ENCODE data around the gene PTPRG. TPM values are rescaled to one million over a fixed set of nuclear protein-coding genes. Genes with fewer than 3 reads are reported as not detected.

The PTPRG gene
- total and polyA plus RNA-seq, 2 experiments from 2014 or later: 24.4 to 131 TPM

- H3K4me2 ChIP-seq: no peak overlapping the region
- DNase-seq (ENCODE audit: low spot score) (peak; percentile 90), ATAC-seq (peak; percentile 68)
- no peak overlapping the region for H3K27ac ChIP-seq (ENCODE audit: low read depth)
- TF ChIP-seq ZNF462 (CRISPR knock-in tag; IDR thresholded peaks at IDR 0.05) (0 out of 2 replicates have a peak, but pooled peaks have one; percentile 3), CTCF (conservative IDR thresholded peaks at IDR 0.05; ENCODE audit: low read depth in 2 of 2) (peak; percentile 84 to 87), ETS1 (IDR thresholded peaks at IDR 0.05) (no peak)
- Mint-ChIP-seq H3K9me3 (no peaks in the 10 kb centered on the region), H3K4me1 (peaks cover 30% of the 10 kb centered on the region), H3K4me3 (no peak overlapping the region), H3K27ac (0 out of 2 replicates have a peak overlapping the region, but pooled peaks have one; percentile 39), H3K36me3 (ENCODE audit: low read depth) (peaks cover 53% of the 10 kb centered on the region), H3K27me3 (ENCODE audit: insufficient read depth, low read depth, poor library complexity) (peaks cover 7% of the 10 kb centered on the region)
- no peaks in the 10 kb centered on the region; the same call in 1 of the 2 replicates for H4K20me1 ChIP-seq (replicated peaks; ENCODE audit: insufficient read depth)
- peaks cover 3% of the 10 kb centered on the region; the same call in 1 of the 2 replicates for H3K36me3 ChIP-seq (ENCODE audit: insufficient read depth)
- no peak overlapping the region for H3K4me3 ChIP-seq
- no peaks in the 10 kb centered on the region for H3K9me2 ChIP-seq (ENCODE audit: insufficient read depth)
- no peak overlapping the region for H2AFZ ChIP-seq
- H3K27me3 ChIP-seq (ENCODE audit: insufficient read depth): no peaks in the 10 kb centered on the region
- H3K4me1 ChIP-seq (ENCODE audit: insufficient read depth): peaks cover 10% of the 10 kb centered on the region; the same call in 1 of the 2 replicates
- H3F3A ChIP-seq (replicated peaks; ENCODE audit: low read depth): peaks cover 6% of the 10 kb centered on the region; the same call in 1 of the 2 replicates
- no peaks in the 10 kb centered on the region for H3K79me2 ChIP-seq (replicated peaks; ENCODE audit: insufficient read depth)
Measured at GRCh38 chr3:62188681-62189375, 627.5 kb downstream of the PTPRG start.

All from GM23338 (cell line).